GOT3 (cell line): ENCODE results near the gene RNF130.
"Not testable (repeated sequence)": the region's sequence is repeated elsewhere in the genome, so short reads cannot be mapped to it uniquely, and the experiment has no call there.

Source experiments
- DNase-seq: peaks from one replicate; lab custom pipeline; 2025; ENCODE audit warnings: mixed read lengths; lab: John Stamatoyannopoulos, UW

Gene RNF130

GRCh38 chr5:179974246-179974945 lies 97.2 kb downstream of the RNF130 start:
- DNase-seq, result no peak

- no peak for DNase-seq
Measured at GRCh38 chr5:179973391-179973790, 98.2 kb downstream of the RNF130 start.

- no peak for DNase-seq
Measured at GRCh38 chr5:179969110-179969509, 102.4 kb downstream of the RNF130 start.

DNA sequence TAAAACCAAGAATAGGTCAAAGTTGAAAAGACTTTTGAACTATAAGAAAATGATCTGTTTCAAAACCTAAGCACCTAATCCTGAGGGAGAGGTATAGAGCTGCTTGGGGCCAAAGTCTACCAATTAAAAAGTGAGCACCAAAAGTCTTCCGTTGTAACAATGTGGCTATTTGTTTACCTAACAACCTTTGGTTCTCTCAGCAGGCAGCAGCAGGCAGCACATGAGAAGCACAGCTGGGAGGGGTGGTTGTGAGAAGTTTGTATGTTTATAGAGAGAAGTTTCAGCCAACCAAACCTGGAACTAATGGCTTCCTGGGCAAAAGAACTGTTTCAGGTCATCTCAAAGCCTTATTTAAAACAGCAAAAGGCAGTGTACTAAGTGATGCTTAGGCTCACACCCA lies 104.1 kb downstream of the RNF130 start:
- DNase-seq, result no peak

GRCh38 chr5:179964015-179964414 lies 107.5 kb downstream of the RNF130 start:
- no peak for DNase-seq

GRCh38 chr5:179963375-179963774 lies 108.2 kb downstream of the RNF130 start:
- DNase-seq, result no peak

- DNase-seq, result no peak
Measured at GRCh38 chr5:179960204-179960831, 111.2 kb downstream of the RNF130 start.

- no peak for DNase-seq
Measured at GRCh38 chr5:179959641-179960040, 111.9 kb downstream of the RNF130 start.

DNA sequence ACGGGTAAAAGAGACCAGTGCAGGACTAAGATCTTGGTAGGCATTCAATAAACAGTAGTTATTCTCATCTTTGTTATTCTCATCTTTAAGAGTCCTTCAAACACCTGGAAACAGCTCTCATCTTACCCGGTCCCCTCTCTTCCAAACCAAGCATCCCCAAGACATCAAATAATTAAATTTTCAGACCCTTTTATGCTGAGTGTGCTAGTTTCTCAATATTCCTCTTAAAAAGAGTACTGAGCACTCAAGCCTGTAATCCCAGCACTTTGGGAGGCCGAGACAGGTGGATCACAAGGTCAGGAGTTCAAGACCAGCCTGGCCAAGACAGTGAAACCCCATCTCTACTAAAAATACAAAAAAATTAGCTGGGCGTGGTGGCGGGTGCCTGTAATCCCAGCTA lies 112.4 kb downstream of the RNF130 start:
- not testable (repeated sequence) for DNase-seq

DNA sequence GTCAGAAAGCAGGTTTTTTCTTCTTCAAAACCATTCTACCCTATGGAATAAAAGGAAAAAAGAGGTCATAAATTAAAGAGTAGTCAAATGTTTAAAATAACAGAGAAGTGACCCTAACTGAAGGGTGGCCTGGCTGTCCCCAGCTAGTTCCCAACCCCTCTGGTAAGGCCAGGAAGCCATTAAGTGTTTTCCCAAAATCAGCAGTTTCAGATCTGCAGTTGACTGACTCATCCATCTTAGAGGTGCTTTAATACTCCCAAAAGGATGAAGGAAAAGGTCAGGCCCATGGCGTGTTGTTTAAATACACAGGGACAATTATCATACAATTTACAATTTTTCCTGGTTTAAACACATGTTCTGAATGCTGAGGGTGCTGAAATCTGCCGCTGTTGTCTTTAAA lies 115.9 kb downstream of the RNF130 start:
- no peak for DNase-seq

DNA sequence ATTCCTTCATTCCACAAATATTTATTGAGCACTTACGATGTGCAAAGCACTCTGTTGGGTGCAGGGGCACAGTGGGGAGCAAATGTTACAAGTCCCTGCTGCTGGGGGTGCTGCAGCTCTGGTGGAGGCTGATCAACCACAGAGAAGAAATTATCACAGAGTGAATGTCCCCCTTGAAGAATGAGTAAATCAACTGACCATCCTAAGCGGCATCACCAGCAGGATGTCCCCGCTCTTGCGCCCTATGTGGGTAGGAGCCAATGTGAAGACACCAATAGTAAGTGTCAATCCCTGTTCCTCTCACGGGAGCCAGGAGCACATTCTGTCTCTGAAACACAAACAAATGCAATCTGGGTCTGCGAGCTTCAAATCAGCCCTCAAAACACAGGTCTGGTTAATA lies 116.5 kb downstream of the RNF130 start:
- no peak for DNase-seq

DNA sequence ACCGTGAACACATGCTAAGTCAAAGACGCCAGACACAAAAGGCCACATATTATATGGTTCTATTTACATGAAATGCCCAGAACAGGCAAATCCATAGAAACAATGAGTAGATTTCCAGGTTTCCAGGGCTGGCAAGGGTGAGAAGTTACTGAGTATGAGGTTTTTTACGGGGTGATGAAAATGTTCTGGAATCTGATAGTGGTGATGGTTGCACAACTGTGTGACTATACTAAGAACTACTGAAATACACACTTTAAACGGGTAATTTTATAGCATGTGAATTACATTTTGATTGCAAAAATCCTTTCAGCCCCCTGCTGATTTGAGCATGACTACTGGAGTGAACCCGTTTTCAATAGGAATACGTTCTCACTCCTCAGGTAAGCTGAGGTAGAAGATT lies 117.1 kb downstream of the RNF130 start:
- no peak for DNase-seq

DNA sequence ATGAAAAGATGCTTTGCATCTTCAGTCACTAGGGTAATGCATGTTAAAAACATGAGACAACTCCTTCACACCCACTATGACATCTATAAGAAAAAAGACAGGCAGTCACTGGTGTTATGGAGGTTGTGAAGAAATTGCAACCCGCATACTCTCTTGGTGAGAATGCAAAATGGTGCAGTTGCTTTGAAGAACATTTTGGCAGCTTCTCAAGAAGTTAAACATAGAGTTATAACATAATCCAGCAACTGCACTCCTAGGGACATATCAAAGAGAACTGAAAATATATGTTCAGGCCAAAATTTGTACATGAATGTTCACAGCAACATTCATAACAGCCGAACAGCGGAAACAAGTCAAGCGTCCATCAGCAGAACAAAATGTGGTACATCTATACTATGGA lies 117.6 kb downstream of the RNF130 start:
- DNase-seq, result no peak

DNA sequence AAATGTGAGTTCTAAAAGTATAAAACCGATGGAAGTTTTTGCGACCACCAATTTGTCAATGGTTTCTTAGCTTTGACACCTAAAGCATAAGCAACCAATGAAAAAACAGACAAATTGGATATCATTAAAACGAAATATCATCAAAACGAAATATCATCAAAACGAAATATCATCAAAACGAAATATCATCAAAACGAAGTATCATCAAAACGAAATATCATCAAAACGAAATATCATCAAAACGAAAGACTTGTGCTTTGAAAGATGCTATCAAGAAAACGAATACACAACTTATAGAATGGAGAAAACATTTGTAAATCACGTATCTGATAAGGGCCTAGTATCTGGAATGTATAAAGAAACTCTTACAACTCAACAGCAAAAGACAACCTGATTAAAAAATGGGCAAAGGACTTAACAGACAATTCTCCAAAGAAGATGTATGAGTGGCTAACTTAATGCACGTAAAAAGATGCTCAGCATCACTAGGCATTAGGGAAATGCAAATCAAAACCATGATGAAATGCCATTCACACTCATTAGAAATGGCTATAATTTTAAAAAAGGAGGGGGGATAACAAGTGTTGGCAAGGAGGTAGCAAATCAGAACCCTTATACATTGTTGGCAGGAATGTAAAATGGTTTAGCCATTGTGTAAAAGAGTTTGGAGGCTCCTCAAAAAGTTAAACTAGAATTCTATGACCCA lies 134.4 kb downstream of the RNF130 start:
- DNase-seq, result no peak

GRCh38 chr5:179930788-179931473 lies 140.6 kb downstream of the RNF130 start:
- no peak for DNase-seq

DNA sequence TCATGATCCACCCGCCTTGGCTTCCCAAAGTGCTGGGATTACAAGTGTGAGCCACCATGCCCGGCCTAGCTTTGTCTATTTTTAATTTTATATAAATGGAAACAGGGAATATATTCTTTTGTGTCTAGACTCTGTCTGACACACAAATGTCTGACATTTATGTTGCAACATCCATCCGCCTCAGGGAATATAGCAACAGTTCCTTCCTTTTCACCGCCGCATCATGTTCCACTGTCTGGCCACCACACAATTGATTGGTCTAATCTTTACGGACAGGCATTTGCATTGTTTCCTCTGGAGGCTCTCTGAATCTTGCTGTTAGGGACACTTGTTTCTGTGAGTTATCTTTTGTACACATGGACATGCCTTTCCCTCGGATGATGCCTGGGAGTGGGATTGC lies 143.7 kb downstream of the RNF130 start:
- no peak for DNase-seq

- DNase-seq, result no peak
Measured at GRCh38 chr5:179926657-179927056, 144.9 kb downstream of the RNF130 start.

DNA sequence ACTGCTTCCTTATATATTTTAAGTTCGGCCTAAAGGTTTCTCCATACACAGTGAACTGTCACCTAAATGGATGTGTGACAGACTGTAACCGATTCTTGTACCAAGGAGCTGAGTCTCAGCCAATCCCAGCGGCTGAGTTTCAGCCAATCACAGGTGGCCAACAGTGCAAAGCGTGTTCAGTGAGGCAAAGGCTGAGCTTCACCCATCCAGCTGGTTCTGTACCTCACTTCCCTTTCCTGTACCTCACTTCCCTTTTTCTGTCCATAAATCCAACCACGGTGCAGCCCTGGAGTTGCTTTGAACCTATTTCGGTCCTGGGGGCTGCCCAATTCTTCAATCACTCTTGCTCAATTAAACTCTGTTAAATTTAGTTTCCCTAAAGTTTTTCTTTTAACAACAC lies 148.1 kb downstream of the RNF130 start:
- DNase-seq, result no peak

DNA sequence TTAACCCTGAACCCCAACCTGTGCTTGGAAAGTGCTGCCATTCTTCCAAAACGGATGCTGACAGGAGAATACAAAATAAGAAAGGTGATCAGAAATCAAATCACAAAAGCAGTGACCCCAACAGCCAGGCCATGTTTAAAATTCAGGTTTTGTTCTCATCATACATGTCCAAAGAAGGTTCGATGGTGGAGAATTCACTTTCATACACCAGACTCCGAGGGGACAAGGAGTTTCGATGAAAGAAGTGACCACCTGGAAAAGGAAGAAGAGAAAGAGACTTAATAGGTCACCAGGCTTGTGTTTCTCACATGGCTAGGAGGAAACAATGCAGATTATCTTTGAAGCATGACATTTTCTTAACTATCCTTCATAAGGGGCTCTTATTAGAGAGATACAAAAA lies 151.4 kb downstream of the RNF130 start:
- DNase-seq, result no peak

DNA sequence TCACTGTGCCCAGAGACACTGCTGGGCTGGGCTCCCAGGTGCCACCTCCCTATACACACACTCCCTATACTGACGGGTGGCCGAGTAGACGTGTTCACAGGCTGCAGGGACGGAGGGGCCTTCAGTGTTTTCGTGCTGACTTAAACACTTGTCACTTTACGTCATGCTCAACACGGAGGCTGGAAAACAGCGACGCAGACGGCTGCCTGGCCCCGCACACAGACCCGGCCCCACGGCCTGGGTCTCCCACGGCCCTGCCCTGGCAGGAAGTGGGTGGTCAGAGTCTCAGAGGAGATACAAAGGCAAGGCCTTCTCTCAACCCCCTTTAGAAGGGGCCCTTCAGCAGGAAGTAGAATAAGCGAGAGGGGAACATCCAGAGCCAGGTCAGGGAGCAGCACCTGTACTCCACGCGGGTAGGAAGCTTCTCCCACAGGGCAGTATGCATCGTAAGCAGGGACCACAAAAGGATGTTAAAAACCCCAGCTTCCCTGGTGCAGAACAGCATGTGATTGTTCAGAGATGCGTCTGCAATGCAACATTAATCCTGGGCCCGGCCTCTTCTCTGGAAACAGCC lies 152.0 kb downstream of the RNF130 start:
- no peak for DNase-seq

GRCh38 chr5:179918742-179919486 lies 152.6 kb downstream of the RNF130 start:
- DNase-seq, result no peak

DNA sequence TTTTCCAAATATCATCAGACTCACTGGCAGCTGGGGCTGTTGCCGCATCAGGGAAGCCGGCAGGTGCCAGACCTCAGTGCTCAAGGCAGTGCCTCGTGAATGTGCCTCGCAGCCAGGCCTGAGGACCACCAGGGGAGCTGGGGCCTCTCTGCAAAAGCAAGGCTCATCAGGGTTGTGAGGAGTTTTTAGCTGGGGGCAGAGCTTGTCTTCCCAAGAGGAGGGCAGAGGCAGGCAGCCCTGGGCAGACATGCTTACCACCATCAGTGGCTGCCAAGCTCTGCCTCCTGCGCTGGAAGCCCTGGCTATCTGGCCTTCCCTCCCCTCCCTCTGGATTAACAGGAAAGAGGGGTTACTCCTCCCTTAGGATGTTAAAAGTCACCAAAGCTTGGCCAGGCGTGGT lies 155.0 kb downstream of the RNF130 start:
- no peak for DNase-seq
